HCT116 (cell line): Measurements from ENCODE around the gene TFB2M. TPM values are rescaled to one million over a fixed set of nuclear protein-coding genes. Genes with fewer than 3 reads are reported as not detected.

Source experiments
- ATAC-seq: fragments of 200-7000 bp; cut with Tn5 transposase; 2 replicates; pipeline ENCODE4 v1.9.1; 2020; ENCODE audit warnings: mild to moderate bottlenecking, moderate library complexity
- BruUV-seq: library from RNA; stranded (reverse); fragments of 400-500 nt; replicated peaks from 2 replicates; lab custom pipeline; 2021; lab: Mats Ljungman, UMichigan
- CTCF ChIA-PET: fragments of 300-600 bp; sonication (Branson Sonifier 250); formaldehyde crosslinking; loops from one replicate; lab custom pipeline; 2021; ENCODE audit warnings: antibody characterized with exemption; lab: Charles Lee
- POLR2A ChIA-PET: fragments of 300-600, 350-600 bp; sonication (Branson Sonifier 250); formaldehyde crosslinking; loops from one replicate; lab custom pipeline; 2021; ENCODE audit warnings: antibody characterized with exemption; lab: Charles Lee
- RAD21 ChIA-PET, 2 experiments: fragments of 300-600 bp; sonication (Branson Sonifier 250); formaldehyde crosslinking; loops; one replicate each; lab custom pipeline; 2023; ENCODE audit warnings: low total read pairs in 2 of 2; ENCODE audit not compliant: uncharacterized antibody in 2 of 2, unreplicated experiment in 2 of 2, low non-redundant PET in 1 of 2; lab: Charles Lee
- DNase-seq: peaks from one replicate; pipeline ENCODE4 v3.0.0-alpha.2; 2010; ENCODE audit warnings: low read depth, low spot score
- H2AFZ ChIP-seq: fragments of 200-600 bp; shearing (Covaris generic), sonication (generic); 2 replicates; pipeline ENCODE4 v1.6.1; 2017; ENCODE audit warnings: low read depth, mixed run types, mixed read lengths, antibody characterized with exemption, low read length; ENCODE audit not compliant: poor library complexity, severe bottlenecking
- H3K27ac ChIP-seq: 2 replicates; pipeline ENCODE4 v1.5.1; 2012; ENCODE audit warnings: low read depth, low read length
- H3K27me3 ChIP-seq: fragments of 200-600 bp; sonication (generic); 2 replicates; pipeline ENCODE4 v1.6.1; 2016; ENCODE audit warnings: mixed run types, low read length, mixed read lengths; ENCODE audit not compliant: insufficient read depth
- H3K36me3 ChIP-seq, 2 experiments: fragments of 200-500 bp in 1 of 2; fragments of 200-600 bp in 1 of 2; sonication (Bioruptor generic) in 1 of 2; sonication (generic) in 1 of 2; 2 replicates each; pipeline versions ENCODE4 v1.5.1 to v1.6.1; 2014 to 2016; ENCODE audit warnings: low read length in 2 of 2, inconsistent platforms in 1 of 2, mixed read lengths in 1 of 2, mixed run types in 1 of 2; ENCODE audit not compliant: insufficient read depth in 2 of 2, control insufficient read depth in 1 of 2
- H3K4me1 ChIP-seq, 2 experiments: fragments of 200-600 bp in 1 of 2; sonication (generic) in 1 of 2; 2 replicates each; pipeline versions ENCODE4 v1.5.1 to v1.6.1; 2012 to 2017; ENCODE audit warnings: low read length in 2 of 2, inconsistent platforms in 1 of 2, mild to moderate bottlenecking in 1 of 2, mixed read lengths in 1 of 2, mixed run types in 1 of 2, moderate library complexity in 1 of 2; ENCODE audit not compliant: insufficient read depth in 2 of 2, control insufficient read depth in 1 of 2
- H3K4me2 ChIP-seq: fragments of 200-600 bp; sonication (generic); 2 replicates; pipeline ENCODE4 v1.6.1; 2017; ENCODE audit warnings: mixed run types, low read length, mixed read lengths
- H3K4me3 ChIP-seq, 2 experiments: fragments of 200-600 bp in 1 of 2; sonication (generic) in 1 of 2; replicated peaks in 1 of 2; 2 replicates each; pipeline ENCODE4 v1.5.1; 2011 to 2016; ENCODE audit warnings: low read length in 2 of 2, control low read depth in 1 of 2, low read depth in 1 of 2, mild to moderate bottlenecking in 1 of 2, mixed read lengths in 1 of 2, mixed run types in 1 of 2
- H3K79me2 ChIP-seq: fragments of 200-600 bp; sonication (generic); 2 replicates; pipeline ENCODE4 v1.6.1; 2017; ENCODE audit warnings: mild to moderate bottlenecking, mixed run types, low read length, moderate library complexity, mixed read lengths; ENCODE audit not compliant: insufficient read depth
- H3K9ac ChIP-seq: fragments of 200-600 bp; sonication (generic); 2 replicates; pipeline ENCODE4 v1.6.1; 2016; ENCODE audit warnings: low read length, mixed read lengths
- H3K9me2 ChIP-seq: fragments of 200-600 bp; sonication (generic), shearing (Covaris generic); 2 replicates; pipeline ENCODE4 v1.6.1; 2017; ENCODE audit warnings: mixed run types, mild to moderate bottlenecking, moderate library complexity; ENCODE audit not compliant: insufficient read depth
- H3K9me3 ChIP-seq, 2 experiments: fragments of 200-500 bp in 1 of 2; fragments of 200-600 bp in 1 of 2; sonication (Bioruptor generic) in 1 of 2; sonication (generic) in 1 of 2; 2 replicates each; pipeline ENCODE4 v1.6.1; 2014 to 2017; ENCODE audit warnings: low read length in 2 of 2, mixed read lengths in 2 of 2, inconsistent platforms in 1 of 2, low read depth in 1 of 2, mild to moderate bottlenecking in 1 of 2, mixed run types in 1 of 2, moderate library complexity in 1 of 2; ENCODE audit not compliant: control insufficient read depth in 1 of 2, insufficient read depth in 1 of 2
- H4K20me1 ChIP-seq: fragments of 200-600 bp; sonication (generic), shearing (Covaris generic); 2 replicates; pipeline ENCODE4 v1.6.1; 2017; ENCODE audit warnings: mixed run types, mild to moderate bottlenecking, moderate library complexity; ENCODE audit not compliant: insufficient read depth
- EGR1 ChIP-seq: IDR thresholded peaks from 2 replicates; pipeline ENCODE4 v1.6.1; 2012; ENCODE audit warnings: low read depth
- ELF1 ChIP-seq: IDR thresholded peaks from 2 replicates; pipeline ENCODE4 v1.6.1; 2012; ENCODE audit warnings: low read depth, borderline replicate concordance
- EZH2 ChIP-seq: fragments of 200-600 bp; sonication (generic); IDR thresholded peaks from 2 replicates; pipeline ENCODE4 v1.6.1; 2017; ENCODE audit warnings: antibody characterized with exemption, mixed run types
- EZH2phosphoT487 ChIP-seq: fragments of 200-600 bp; IDR thresholded peaks from 2 replicates; pipeline ENCODE4 v1.6.1; 2018; ENCODE audit warnings: antibody characterized with exemption, borderline replicate concordance
- FOSL1 ChIP-seq: IDR thresholded peaks from 2 replicates; pipeline ENCODE4 v1.6.1; 2012; ENCODE audit warnings: low read depth
- JUND ChIP-seq: IDR thresholded peaks from 2 replicates; pipeline ENCODE4 v1.6.1; 2012
- MAX ChIP-seq: IDR thresholded peaks from 2 replicates; pipeline ENCODE4 v1.6.1; 2012
- POLR2A ChIP-seq: IDR thresholded peaks from 2 replicates; pipeline ENCODE4 v1.7.0; 2011; ENCODE audit warnings: borderline replicate concordance; ENCODE audit not compliant: insufficient read depth, insufficient read length; ENCODE audit errors: extremely low read depth
- RAD21 ChIP-seq: IDR thresholded peaks from 2 replicates; pipeline ENCODE4 v1.6.1; 2012; ENCODE audit warnings: low read depth, mild to moderate bottlenecking
- SP1 ChIP-seq: IDR thresholded peaks from 2 replicates; pipeline ENCODE4 v1.6.1; 2012; ENCODE audit warnings: low read depth
- SRF ChIP-seq: IDR thresholded peaks from 2 replicates; pipeline ENCODE4 v1.6.1; 2012; ENCODE audit warnings: low read depth
- YY1 ChIP-seq: IDR thresholded peaks from 2 replicates; pipeline ENCODE4 v1.6.1; 2011; ENCODE audit warnings: low read length, low read depth, moderate library complexity, mild to moderate bottlenecking; ENCODE audit not compliant: insufficient replicate concordance; ENCODE audit errors: extremely low read depth
- ZFX ChIP-seq: fragments of 450-650 bp; IDR thresholded peaks from 2 replicates; pipeline ENCODE4 v1.6.1; 2017
- ZNF274 ChIP-seq: fragments of 200-500 bp; sonication (Bioruptor generic); IDR thresholded peaks from 2 replicates; pipeline ENCODE4 v1.6.1; 2014; ENCODE audit warnings: mild to moderate bottlenecking, low read depth, low read length, inconsistent platforms
- intact Hi-C: fragments of 100-400 bp; cut with micrococcal nuclease; formaldehyde crosslinking; loops from 2 replicates; pipeline ENCODE4 v1.10.0; 2022
- total RNA-seq: library from RNA; stranded (reverse); gene quantifications from one replicate; pipeline ENCODE4 v1.2.1, GENCODE V29; 2021; ENCODE audit not compliant: unreplicated experiment
- TF ChIP-seq, protein P1 (sequence below): IDR thresholded peaks from 2 replicates; pipeline ENCODE4 v1.6.1; 2012
- TF ChIP-seq, protein P2 (sequence below): IDR thresholded peaks from 2 replicates; pipeline ENCODE4 v1.6.1; 2012; ENCODE audit warnings: low read depth
- TF ChIP-seq, protein P3 (sequence below), 3 experiments: fragments of 200-600 bp in 1 of 3; sonication (generic) in 1 of 3; IDR thresholded peaks in 2 of 3; conservative IDR thresholded peaks in 1 of 3; 2 replicates each; pipeline ENCODE4 v1.5.1; 2012 to 2017; ENCODE audit warnings: low read depth in 2 of 3, low read length in 2 of 3, antibody characterized with exemption in 1 of 3, borderline replicate concordance in 1 of 3, control low read depth in 1 of 3, mild to moderate bottlenecking in 1 of 3, mixed read lengths in 1 of 3, mixed run types in 1 of 3, moderate library complexity in 1 of 3; ENCODE audit not compliant: insufficient read depth in 1 of 3
- TF ChIP-seq, protein P4 (sequence below): IDR thresholded peaks from 2 replicates; pipeline ENCODE4 v1.6.1; 2011; ENCODE audit warnings: mild to moderate bottlenecking, low read length, moderate library complexity; ENCODE audit not compliant: insufficient replicate concordance; ENCODE audit errors: extremely low read depth

The TFB2M gene
- total RNA-seq, 1 experiment from 2014 or later, result 24.4 TPM

GRCh38 chr1:246510147-246511030 is 55.7 kb downstream of the TFB2M start:
- H3K9me2 ChIP-seq, result no peaks in the 10 kb centered on the region
- intact Hi-C loops, result no loop called here

More at GRCh38 chr1:246510147-246511030, 55.7 kb downstream of the TFB2M start:
- no peak overlapping the region for H3K27ac ChIP-seq
- no TSS peak for BruUV-seq
- no peak overlapping the region for H3K4me3 ChIP-seq
- DNase-seq, result no peak
- peaks cover 2 to 6% of the 10 kb centered on the region in 2 experiments; a peak in 2 of 4 replicates for H3K9me3 ChIP-seq
- H4K20me1 ChIP-seq, result no peaks in the 10 kb centered on the region
- H3K36me3 ChIP-seq, result no peaks in the 10 kb centered on the region
- no peaks in the 10 kb centered on the region for H3K79me2 ChIP-seq
- no peak overlapping the region for H3K9ac ChIP-seq
- ChIA-PET RAD21 (no interaction called here), POLR2A (no interaction called here), CTCF (no interaction called here)
- H3K4me2 ChIP-seq, result no peak overlapping the region
- H3K4me1 ChIP-seq, result peaks cover 0 to 13% of the 10 kb centered on the region in 2 experiments; a peak in 2 of 4 replicates
- ATAC-seq, result no peak
- H2AFZ ChIP-seq, result no peak overlapping the region
- no peak for TF ChIP-seq MAX
- TF ChIP-seq EZH2, result no peak
- TF ChIP-seq JUND, result no peak
- TF ChIP-seq, protein P1, sequence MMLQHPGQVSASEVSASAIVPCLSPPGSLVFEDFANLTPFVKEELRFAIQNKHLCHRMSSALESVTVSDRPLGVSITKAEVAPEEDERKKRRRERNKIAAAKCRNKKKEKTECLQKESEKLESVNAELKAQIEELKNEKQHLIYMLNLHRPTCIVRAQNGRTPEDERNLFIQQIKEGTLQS, result no peak
- TF ChIP-seq, protein P2, sequence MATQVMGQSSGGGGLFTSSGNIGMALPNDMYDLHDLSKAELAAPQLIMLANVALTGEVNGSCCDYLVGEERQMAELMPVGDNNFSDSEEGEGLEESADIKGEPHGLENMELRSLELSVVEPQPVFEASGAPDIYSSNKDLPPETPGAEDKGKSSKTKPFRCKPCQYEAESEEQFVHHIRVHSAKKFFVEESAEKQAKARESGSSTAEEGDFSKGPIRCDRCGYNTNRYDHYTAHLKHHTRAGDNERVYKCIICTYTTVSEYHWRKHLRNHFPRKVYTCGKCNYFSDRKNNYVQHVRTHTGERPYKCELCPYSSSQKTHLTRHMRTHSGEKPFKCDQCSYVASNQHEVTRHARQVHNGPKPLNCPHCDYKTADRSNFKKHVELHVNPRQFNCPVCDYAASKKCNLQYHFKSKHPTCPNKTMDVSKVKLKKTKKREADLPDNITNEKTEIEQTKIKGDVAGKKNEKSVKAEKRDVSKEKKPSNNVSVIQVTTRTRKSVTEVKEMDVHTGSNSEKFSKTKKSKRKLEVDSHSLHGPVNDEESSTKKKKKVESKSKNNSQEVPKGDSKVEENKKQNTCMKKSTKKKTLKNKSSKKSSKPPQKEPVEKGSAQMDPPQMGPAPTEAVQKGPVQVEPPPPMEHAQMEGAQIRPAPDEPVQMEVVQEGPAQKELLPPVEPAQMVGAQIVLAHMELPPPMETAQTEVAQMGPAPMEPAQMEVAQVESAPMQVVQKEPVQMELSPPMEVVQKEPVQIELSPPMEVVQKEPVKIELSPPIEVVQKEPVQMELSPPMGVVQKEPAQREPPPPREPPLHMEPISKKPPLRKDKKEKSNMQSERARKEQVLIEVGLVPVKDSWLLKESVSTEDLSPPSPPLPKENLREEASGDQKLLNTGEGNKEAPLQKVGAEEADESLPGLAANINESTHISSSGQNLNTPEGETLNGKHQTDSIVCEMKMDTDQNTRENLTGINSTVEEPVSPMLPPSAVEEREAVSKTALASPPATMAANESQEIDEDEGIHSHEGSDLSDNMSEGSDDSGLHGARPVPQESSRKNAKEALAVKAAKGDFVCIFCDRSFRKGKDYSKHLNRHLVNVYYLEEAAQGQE, result no peak
- no peak for TF ChIP-seq POLR2A
- TF ChIP-seq, protein P3, sequence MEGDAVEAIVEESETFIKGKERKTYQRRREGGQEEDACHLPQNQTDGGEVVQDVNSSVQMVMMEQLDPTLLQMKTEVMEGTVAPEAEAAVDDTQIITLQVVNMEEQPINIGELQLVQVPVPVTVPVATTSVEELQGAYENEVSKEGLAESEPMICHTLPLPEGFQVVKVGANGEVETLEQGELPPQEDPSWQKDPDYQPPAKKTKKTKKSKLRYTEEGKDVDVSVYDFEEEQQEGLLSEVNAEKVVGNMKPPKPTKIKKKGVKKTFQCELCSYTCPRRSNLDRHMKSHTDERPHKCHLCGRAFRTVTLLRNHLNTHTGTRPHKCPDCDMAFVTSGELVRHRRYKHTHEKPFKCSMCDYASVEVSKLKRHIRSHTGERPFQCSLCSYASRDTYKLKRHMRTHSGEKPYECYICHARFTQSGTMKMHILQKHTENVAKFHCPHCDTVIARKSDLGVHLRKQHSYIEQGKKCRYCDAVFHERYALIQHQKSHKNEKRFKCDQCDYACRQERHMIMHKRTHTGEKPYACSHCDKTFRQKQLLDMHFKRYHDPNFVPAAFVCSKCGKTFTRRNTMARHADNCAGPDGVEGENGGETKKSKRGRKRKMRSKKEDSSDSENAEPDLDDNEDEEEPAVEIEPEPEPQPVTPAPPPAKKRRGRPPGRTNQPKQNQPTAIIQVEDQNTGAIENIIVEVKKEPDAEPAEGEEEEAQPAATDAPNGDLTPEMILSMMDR (IDR thresholded peaks at IDR 0.05 in 2 of 3, conservative IDR thresholded peaks at IDR 0.05 in 1 of 3; ENCODE audit: borderline replicate concordance in 1 of 3, insufficient read depth in 1 of 3, low read depth in 2 of 3, low read length in 2 of 3), result no peak
- no peak for TF ChIP-seq ZNF274
- TF ChIP-seq EGR1, result no peak
- no peak for TF ChIP-seq ELF1
- no peak for TF ChIP-seq SP1
- TF ChIP-seq YY1, result no peak
- TF ChIP-seq FOSL1, result no peak
- no peak for TF ChIP-seq RAD21
- TF ChIP-seq ZFX, result no peak
- TF ChIP-seq EZH2phosphoT487, result no peak
- TF ChIP-seq, protein P4, sequence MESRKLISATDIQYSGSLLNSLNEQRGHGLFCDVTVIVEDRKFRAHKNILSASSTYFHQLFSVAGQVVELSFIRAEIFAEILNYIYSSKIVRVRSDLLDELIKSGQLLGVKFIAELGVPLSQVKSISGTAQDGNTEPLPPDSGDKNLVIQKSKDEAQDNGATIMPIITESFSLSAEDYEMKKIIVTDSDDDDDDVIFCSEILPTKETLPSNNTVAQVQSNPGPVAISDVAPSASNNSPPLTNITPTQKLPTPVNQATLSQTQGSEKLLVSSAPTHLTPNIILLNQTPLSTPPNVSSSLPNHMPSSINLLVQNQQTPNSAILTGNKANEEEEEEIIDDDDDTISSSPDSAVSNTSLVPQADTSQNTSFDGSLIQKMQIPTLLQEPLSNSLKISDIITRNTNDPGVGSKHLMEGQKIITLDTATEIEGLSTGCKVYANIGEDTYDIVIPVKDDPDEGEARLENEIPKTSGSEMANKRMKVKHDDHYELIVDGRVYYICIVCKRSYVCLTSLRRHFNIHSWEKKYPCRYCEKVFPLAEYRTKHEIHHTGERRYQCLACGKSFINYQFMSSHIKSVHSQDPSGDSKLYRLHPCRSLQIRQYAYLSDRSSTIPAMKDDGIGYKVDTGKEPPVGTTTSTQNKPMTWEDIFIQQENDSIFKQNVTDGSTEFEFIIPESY, result no peak
- TF ChIP-seq SRF, result no peak
- no peaks in the 10 kb centered on the region for H3K27me3 ChIP-seq
